SW480 (cell line): ENCODE measurements around the gene TOM1L1.
A peak's percentile ranks its signal among the peaks of the same experiment; 100 is the strongest.

Source experiments
- DNase-seq: peaks from one replicate; pipeline ENCODE4 v3.0.0-alpha.2; 2016; ENCODE audit warnings: low spot score

TOM1L1 gene

DNA sequence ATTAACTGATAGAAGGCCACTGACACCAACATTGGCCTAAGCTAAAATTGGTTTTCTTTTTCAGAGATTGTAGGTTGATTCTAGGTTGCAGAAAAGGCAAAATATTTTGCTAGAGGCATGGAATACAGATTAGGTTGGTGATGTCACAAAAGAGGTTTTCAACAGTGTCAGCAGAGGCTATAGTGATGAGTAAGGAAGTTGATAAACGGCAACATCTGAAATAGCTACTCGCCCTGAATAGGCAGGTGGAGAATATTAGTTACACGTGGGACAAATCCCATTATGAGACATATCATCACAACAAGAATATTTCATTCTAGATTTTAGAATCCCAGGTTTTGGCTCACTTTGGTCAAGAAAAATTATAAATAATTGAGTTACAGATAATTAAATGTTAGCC is 1.5 kb upstream of the TOM1L1 start:
- no peak for DNase-seq

- no peak for DNase-seq
These were observed 763 bp upstream of the TOM1L1 start for GRCh38 chr17:54899721-54900456.

- DNase-seq = peak; percentile 76
These were observed 674 bp downstream of the TOM1L1 start for GRCh38 chr17:54901230-54901822.

- no peak for DNase-seq
These were observed 1.4 kb downstream of the TOM1L1 start for GRCh38 chr17:54902017-54902416.

GRCh38 chr17:54902611-54903010 is 2.0 kb downstream of the TOM1L1 start:
- no peak for DNase-seq

DNA sequence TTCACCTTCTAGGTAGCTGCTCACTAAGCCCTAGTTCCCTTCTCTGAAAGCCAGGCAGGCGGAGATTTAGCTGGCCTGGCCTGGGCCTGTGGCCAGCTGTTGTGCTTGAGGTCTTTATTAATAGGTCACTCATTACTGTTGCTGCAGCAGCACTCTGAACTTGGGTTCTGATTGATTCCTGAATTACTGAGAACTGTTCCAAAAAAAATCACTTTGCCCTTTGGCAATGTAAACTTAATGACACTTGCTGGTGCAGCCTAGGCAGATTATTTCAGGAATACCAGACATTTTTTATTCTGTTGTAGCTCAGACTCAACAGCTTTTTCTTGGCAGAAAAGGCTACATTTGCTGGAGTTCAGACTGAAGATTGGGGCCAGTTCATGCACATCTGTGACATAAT is 2.7 kb downstream of the TOM1L1 start:
- DNase-seq = no peak

GRCh38 chr17:54906683-54907082 is 6.0 kb downstream of the TOM1L1 start:
- DNase-seq = no peak

DNA sequence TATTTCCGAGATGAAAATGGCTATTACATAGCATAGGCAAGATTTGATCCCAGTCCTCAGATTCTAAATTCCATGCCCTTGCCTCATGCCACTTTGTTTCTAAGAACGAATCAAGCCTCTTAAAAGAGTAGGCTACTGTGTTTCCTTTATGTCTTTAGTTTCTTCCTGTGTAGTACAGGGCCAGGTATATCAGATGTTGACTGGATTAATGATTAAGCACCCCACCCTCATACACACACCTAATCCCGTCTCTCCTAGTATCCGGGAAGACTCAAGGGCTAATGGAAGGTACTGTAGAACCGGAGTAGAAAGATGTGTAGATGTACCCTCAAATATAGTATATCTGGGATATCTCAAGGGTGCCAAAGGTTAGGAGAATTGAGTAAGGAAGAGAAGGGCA is 6.7 kb downstream of the TOM1L1 start:
- DNase-seq = no peak

DNA sequence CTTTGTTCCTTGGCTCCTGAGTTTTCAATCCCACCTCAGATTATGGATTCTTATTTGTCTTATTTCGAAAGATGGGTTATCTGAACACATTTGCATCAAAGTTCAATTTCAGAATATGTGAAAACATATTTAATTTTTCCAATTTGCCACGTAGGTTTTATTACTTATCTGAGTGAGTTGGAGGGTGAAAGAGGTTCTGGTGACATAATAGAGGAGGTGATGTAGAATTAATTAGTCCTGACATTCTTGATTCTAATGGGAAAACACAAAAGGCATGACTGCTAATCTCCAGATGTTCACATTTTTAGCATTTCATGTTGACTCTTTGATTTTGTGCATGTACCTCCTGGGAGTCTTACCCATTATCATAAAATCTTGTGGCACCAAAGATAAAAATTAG is 9.1 kb downstream of the TOM1L1 start:
- DNase-seq = no peak

- no peak for DNase-seq
These were observed 16.1 kb downstream of the TOM1L1 start for GRCh38 chr17:54916721-54917120.

- no peak for DNase-seq
These were observed 18.8 kb downstream of the TOM1L1 start for GRCh38 chr17:54919425-54919824.

DNA sequence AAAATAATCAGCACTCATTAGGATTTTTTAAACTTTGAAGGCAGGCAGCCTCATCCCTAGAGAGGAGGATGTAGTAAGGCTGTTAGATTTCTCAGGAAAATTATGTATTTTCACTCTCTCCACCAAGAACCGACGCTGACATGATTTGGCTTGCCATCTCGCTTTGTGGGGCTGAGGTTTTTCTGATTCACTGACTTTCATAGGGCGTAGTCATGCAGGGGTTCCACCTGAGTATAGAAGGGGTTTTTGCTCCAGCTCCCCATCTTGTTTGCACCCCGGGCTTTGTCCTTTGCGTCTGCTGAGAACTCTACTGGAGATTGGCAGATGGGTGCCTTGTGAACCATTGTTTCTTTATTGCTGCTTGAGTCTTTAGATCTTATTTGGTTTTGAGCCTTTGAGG is 20.2 kb downstream of the TOM1L1 start:
- no peak for DNase-seq

- no peak for DNase-seq
These were observed 23.8 kb downstream of the TOM1L1 start for GRCh38 chr17:54924405-54924804.

- DNase-seq = no peak
These were observed 26.9 kb downstream of the TOM1L1 start for GRCh38 chr17:54927525-54927924.

- DNase-seq = no peak
These were observed 32.1 kb downstream of the TOM1L1 start for GRCh38 chr17:54932711-54933110.

DNA sequence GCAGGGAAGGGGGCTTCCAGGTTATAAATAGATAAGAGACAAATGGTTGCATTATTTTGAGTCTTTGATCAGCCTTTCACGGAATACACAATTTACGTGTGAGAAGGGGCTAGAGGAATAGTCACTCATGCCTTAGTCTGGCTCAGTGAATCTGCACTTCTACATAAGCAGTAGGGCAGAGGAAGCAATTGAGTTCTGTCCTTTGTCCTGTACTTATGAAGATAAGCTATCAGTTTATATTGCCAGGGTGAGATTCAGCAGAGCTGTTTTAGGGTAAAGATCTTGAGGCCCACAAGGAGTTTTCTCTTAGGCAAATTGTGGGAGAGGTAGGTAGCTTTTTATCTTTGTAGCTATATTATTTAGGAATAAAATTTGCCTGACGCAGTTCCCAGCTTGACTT is 33.3 kb downstream of the TOM1L1 start:
- no peak for DNase-seq

GRCh38 chr17:54935471-54935870 is 34.8 kb downstream of the TOM1L1 start:
- no peak for DNase-seq

- DNase-seq = no peak
These were observed 36.4 kb downstream of the TOM1L1 start for GRCh38 chr17:54937018-54937417.

DNA sequence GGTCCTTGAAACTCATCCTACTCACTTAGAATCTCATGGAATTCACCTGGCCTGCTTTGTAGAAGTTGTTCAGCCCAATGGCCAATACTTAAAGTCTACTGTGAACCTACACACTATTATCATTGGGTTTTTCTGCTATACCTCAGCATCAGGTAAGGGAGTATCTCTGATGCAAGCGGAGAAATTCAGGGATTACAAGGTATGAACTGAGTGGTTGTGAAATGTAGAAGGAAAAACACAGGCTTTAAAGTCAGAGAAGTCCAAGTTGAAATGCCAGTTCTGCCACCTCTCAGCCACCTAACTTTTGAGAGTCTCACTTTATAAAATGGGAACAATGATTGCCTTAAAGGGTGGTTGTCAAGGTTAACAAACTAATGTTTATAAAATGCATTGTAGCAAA is 36.8 kb downstream of the TOM1L1 start:
- no peak for DNase-seq

DNA sequence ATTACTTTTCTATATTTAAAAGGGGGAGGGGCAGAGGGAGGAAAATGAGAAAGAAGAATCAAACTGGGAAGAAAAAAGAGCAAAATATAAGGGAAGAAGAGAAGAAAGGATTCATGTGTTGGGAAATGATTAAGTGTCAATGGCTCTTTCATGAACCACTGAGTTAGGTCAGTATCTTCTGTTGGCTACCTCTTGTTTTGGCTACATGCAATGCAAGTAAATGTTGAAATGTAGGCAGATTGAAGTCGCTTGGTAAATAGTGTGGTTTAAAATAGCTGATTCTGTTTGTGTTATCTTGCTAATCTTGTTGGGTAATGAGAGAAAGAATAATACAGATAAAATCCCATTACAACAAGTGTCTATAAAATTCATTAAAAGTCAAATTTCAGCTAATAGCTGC is 40.6 kb downstream of the TOM1L1 start:
- no peak for DNase-seq

DNA sequence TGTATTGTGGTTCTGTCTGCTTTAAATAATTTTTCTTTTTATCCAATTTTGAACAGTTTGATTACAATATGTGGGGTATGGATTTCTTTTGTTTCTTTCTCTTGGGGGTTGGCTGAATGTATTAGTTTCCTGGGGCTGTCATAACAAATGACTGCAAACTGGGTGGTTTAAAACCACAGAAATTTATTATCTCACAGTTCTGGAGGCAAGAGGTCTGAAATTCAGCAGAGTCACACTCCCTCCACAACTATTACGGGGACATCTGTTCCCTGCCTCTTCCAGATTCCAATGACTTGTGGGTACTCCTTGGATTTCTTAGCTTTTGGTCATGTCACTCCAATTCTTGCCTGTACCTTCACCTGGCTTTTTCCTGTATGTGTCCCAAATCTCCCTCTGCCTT is 44.1 kb downstream of the TOM1L1 start:
- DNase-seq = no peak

GRCh38 chr17:54945231-54945630 is 44.6 kb downstream of the TOM1L1 start:
- no peak for DNase-seq

DNA sequence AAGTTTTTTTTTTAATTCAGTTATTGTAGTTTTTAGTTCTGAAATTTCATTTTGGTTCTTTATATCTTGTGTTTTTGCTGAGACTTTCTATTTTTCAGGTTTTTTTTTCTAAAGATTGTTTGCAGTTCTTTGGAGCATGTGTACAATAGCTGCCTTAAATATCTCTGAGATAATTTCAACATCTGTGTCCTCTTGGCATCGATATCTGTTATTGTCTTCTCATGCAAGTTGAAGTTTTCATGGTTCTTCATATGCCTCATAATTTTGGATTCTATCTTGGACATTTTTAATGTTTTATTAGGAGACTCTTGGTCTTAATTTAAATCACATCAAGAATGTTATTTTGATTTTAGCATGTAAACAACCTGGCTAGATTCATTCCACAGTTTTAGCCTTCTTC is 45.0 kb downstream of the TOM1L1 start:
- no peak for DNase-seq

- no peak for DNase-seq
These were observed 46.7 kb downstream of the TOM1L1 start for GRCh38 chr17:54947396-54947795.
